Measurements from ENCODE around the gene AGMO. TPM values are rescaled to one million over a fixed set of nuclear protein-coding genes. Genes with fewer than 3 reads are reported as not detected.

Gene AGMO
- polyA plus RNA-seq, 1 donor (not counting 4 experiments of a cell fraction or from before 2014, with no cell fraction given): not detected

GRCh38 chr7:15441915-15442314, 119.9 kb downstream of the AGMO start:
- FAIRE-seq (no peak), DNase-seq (ENCODE audit: low read depth, low spot score) (no peak)
- no peaks in the 10 kb centered on the region for H3K27me3 ChIP-seq (ENCODE audit: control insufficient read depth, extremely low read depth, insufficient read depth, low read length)
- H4K20me1 ChIP-seq (ENCODE audit: control insufficient read depth, extremely low read depth, insufficient read depth, low read length): no peaks in the 10 kb centered on the region
- TF ChIP-seq EZH2 (IDR thresholded peaks at IDR 0.05; ENCODE audit: low read length) (no peak), CTCF (optimal IDR thresholded peaks at IDR 0.05 in 1 of 3, IDR thresholded peaks at IDR 0.05 in 1 of 3, conservative IDR thresholded peaks at IDR 0.05 in 1 of 3; ENCODE audit: extremely low read depth in 1 of 3, insufficient read depth in 2 of 3, low read length in 3 of 3) (no peak)
- H3K27ac ChIP-seq (ENCODE audit: control insufficient read depth, insufficient read depth, low read length): no peak overlapping the region
- no peak overlapping the region for H2AFZ ChIP-seq (ENCODE audit: control insufficient read depth, low read length)
- no peak overlapping the region for H3K4me2 ChIP-seq (ENCODE audit: control insufficient read depth, extremely low read depth, insufficient read depth, low read depth, low read length)
- no peak overlapping the region for H3K4me3 ChIP-seq (ENCODE audit: control insufficient read depth in 2 of 3, extremely low read depth in 1 of 3, insufficient read depth in 2 of 3, low read depth in 1 of 3, low read length in 3 of 3)
- no peak overlapping the region for H3K9ac ChIP-seq (ENCODE audit: control insufficient read depth, extremely low read depth, insufficient read depth, low read length)
- H3K4me1 ChIP-seq (ENCODE audit: control insufficient read depth, extremely low read depth, insufficient read depth, low read length): no peaks in the 10 kb centered on the region
- no peaks in the 10 kb centered on the region for H3K36me3 ChIP-seq (ENCODE audit: control insufficient read depth in 2 of 2, extremely low read depth in 1 of 2, insufficient read depth in 2 of 2, low read length in 2 of 2)
- no peaks in the 10 kb centered on the region for H3K79me2 ChIP-seq (ENCODE audit: control insufficient read depth, insufficient read depth, low read length)
- dilution Hi-C loops (cut with MboI; ENCODE audit: extremely low pct_ligation_motif_present, low sequenced_read_pairs): no loop called here
- H3K9me3 ChIP-seq (ENCODE audit: control insufficient read depth, low read depth, low read length): no peaks in the 10 kb centered on the region
- H3K9me1 ChIP-seq (ENCODE audit: control insufficient read depth, extremely low read depth, insufficient read depth, low read length): no peaks in the 10 kb centered on the region

GRCh38 chr7:15440482-15440881, 121.3 kb downstream of the AGMO start:
- TF ChIP-seq CTCF (optimal IDR thresholded peaks at IDR 0.05 in 1 of 3, IDR thresholded peaks at IDR 0.05 in 1 of 3, conservative IDR thresholded peaks at IDR 0.05 in 1 of 3; ENCODE audit: extremely low read depth in 1 of 3, insufficient read depth in 2 of 3, low read length in 3 of 3) (no peak), EZH2 (IDR thresholded peaks at IDR 0.05; ENCODE audit: low read length) (no peak)
- Histone ChIP-seq H3K27ac (ENCODE audit: control insufficient read depth, insufficient read depth, low read length) (no peak overlapping the region), H3K4me1 (ENCODE audit: control insufficient read depth, extremely low read depth, insufficient read depth, low read length) (no peaks in the 10 kb centered on the region), H3K4me3 (ENCODE audit: control insufficient read depth in 2 of 3, extremely low read depth in 1 of 3, insufficient read depth in 2 of 3, low read depth in 1 of 3, low read length in 3 of 3) (no peak overlapping the region), H3K79me2 (ENCODE audit: control insufficient read depth, insufficient read depth, low read length) (no peaks in the 10 kb centered on the region), H3K4me2 (ENCODE audit: control insufficient read depth, extremely low read depth, insufficient read depth, low read depth, low read length) (no peak overlapping the region), H3K27me3 (ENCODE audit: control insufficient read depth, extremely low read depth, insufficient read depth, low read length) (no peaks in the 10 kb centered on the region), H3K9ac (ENCODE audit: control insufficient read depth, extremely low read depth, insufficient read depth, low read length) (no peak overlapping the region), H4K20me1 (ENCODE audit: control insufficient read depth, extremely low read depth, insufficient read depth, low read length) (no peaks in the 10 kb centered on the region), H3K9me1 (ENCODE audit: control insufficient read depth, extremely low read depth, insufficient read depth, low read length) (no peaks in the 10 kb centered on the region), H3K9me3 (ENCODE audit: control insufficient read depth, low read depth, low read length) (no peaks in the 10 kb centered on the region), H3K36me3 (ENCODE audit: control insufficient read depth in 2 of 2, extremely low read depth in 1 of 2, insufficient read depth in 2 of 2, low read length in 2 of 2) (no peaks in the 10 kb centered on the region), H2AFZ (ENCODE audit: control insufficient read depth, low read length) (no peak overlapping the region)
- DNase-seq (ENCODE audit: low read depth, low spot score) (no peak), FAIRE-seq (no peak)
- dilution Hi-C loops (cut with MboI; ENCODE audit: extremely low pct_ligation_motif_present, low sequenced_read_pairs): no loop called here

Measured in keratinocyte (primary cell).